GM19452 (cell line): ENCODE data around the gene SHROOM3.

ENCODE experiments used
- ATAC-seq: cut with Tn5 transposase; IDR thresholded peaks from one replicate; pipeline ENCODE4 v1.9.1; 2021; ENCODE audit not compliant: unreplicated experiment

Gene SHROOM3

DNA sequence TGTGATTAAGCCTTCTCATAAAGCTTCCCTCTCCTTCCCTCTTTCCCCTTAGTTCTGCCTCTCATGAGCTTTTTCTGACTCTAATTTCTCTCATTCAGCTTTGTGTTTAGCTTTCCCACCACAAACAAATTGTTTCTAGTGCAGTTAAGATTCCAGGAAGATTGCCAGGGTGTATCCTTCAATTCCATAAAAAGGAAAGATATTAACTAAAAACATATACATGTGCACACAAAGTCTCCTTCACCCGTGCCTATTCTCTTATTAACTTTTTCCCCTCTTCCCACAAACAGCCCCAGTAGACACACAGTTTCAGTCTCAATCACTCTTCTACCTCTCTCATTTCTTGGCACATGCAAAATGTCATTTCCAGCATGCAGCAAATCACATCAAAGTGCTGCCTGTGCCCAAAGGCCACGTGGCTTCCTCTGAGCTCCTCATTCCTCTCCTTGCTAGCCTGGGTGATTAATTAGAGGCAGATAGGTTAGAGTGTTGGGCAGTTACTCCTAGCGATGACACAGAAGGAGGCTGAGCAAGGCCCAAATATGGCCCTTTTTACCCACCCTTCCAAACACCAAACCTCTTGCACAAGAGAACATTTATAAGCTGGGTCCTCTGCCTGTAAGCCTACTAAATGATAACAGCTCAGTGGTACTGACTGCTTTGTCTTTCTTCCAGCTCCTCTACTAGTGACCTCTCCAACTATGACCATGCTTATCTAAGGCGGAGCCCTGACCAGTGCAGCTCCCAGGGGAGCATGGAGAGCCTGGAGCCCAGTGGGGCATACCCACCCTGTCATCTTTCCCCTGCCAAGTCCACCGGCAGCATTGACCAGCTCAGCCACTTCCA lies 303.3 kb downstream of the SHROOM3 start:
- no peak for ATAC-seq

DNA sequence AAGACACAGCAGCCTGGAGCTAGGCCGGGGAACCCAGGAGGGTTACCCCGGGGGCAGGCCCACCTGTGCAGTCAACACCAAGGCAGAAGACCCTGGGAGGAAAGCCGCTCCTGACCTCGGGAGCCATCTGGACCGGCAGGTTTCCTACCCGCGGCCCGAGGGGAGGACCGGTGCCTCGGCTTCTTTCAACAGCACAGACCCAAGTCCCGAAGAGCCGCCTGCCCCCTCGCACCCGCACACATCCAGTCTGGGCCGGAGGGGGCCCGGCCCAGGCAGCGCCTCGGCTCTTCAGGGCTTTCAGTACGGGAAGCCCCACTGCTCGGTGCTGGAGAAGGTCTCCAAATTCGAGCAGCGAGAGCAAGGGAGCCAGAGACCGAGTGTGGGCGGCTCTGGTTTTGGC lies 305.2 kb downstream of the SHROOM3 start:
- ATAC-seq, result no peak

DNA sequence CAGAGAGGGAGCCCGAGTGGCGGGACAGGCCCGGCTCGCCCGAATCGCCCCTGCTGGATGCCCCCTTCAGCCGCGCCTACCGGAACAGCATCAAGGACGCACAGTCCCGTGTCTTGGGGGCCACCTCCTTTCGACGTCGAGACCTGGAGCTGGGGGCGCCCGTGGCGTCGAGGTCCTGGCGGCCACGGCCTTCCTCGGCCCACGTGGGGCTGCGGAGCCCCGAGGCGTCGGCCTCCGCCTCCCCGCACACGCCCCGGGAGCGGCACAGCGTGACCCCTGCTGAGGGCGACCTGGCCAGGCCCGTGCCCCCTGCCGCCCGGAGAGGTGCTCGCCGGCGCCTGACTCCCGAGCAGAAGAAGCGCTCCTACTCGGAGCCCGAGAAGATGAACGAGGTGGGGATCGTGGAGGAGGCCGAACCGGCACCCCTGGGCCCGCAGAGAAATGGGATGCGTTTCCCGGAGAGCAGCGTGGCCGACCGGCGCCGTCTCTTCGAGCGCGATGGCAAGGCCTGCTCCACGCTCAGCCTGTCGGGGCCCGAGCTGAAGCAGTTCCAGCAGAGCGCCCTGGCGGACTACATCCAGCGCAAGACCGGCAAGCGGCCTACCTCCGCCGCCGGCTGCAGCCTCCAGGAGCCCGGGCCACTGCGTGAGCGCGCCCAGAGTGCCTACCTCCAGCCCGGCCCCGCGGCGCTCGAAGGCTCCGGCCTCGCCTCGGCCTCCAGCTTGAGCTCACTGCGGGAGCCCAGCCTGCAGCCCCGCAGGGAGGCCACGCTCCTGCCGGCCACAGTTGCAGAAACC lies 306.0 kb downstream of the SHROOM3 start:
- no peak for ATAC-seq

- no peak for ATAC-seq
These were observed 306.6 kb downstream of the SHROOM3 start for GRCh38 chr4:76741663-76742020.

GRCh38 chr4:76744241-76744921 lies 309.4 kb downstream of the SHROOM3 start:
- ATAC-seq, result no peak

GRCh38 chr4:76745240-76745639 lies 310.2 kb downstream of the SHROOM3 start:
- no peak for ATAC-seq

DNA sequence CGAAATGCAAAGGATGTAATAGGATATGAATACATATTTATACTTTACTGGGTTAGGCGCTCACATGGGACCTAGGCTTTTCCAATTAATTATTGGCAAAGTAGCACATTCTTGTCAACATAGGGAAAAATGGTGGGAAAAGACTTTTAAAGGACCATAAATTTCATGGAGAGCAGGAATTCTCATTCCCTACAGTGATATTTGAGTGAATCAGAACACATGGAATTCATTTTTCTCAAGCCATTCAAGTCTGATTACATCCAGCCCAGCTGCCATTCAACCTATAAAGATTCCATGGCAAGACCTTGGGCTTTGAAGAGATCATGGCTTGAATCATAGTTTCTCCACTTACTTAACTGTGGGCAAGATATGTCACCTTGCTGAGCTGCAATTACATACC lies 312.5 kb downstream of the SHROOM3 start:
- ATAC-seq, result no peak

DNA sequence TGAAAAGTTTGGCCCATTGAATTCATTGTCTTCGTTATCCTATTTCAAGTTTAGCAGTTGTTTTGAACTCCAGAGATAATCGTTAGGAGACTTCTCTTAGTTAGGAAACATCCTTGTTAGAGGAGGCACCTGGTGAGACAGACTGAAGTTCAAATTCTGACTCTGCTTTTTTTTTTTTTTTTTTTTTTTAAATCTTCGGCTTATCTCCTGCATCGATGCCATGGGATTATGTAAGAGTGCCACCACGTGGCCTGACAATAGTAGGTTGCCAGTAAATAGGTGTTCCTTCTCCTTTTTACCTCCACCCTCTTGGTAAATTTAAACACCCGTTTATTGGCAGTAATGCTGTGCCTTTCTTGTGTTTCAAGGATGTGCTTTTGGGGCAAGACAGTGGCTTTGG lies 313.6 kb downstream of the SHROOM3 start:
- ATAC-seq, result peak; percentile 63

- ATAC-seq, result no peak
These were observed 314.3 kb downstream of the SHROOM3 start for GRCh38 chr4:76749355-76749754.

- ATAC-seq, result no peak
These were observed 315.7 kb downstream of the SHROOM3 start for GRCh38 chr4:76750716-76751115.

DNA sequence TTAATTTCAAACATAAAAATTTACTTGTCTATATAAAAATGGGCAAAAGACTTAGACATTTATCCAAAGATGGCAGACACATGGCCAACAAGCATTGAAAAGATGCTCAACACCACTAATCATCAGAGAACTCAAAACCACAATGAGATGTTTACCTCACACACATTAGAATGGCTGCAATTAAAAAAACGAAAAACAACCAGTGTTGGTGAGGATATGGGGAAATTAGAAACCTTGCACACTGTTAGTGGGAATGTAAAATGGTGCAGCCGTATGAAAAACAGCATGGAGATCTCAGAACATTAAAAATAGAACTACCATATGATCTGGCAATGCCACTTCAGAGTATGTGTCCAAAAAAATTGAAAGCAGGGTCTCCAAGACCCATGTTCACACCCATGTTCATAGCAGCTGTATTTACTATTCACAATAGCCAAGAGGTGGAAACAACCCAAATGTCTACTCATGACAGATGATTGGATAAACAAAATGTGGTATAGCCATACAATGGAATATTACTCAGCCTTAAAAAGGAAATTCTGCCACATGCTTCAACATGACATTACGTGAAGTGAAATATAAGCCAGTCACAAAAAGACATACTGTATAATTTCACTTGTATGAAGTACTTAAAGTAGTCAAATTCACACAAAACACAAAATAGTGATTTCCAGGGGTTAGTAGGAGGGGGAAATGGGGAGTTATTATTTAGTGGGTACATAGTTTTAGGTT lies 316.7 kb downstream of the SHROOM3 start:
- no peak for ATAC-seq

- no peak for ATAC-seq
These were observed 318.0 kb downstream of the SHROOM3 start for GRCh38 chr4:76752861-76753501.

- ATAC-seq, result no peak
These were observed 318.8 kb downstream of the SHROOM3 start for GRCh38 chr4:76753814-76754213.

DNA sequence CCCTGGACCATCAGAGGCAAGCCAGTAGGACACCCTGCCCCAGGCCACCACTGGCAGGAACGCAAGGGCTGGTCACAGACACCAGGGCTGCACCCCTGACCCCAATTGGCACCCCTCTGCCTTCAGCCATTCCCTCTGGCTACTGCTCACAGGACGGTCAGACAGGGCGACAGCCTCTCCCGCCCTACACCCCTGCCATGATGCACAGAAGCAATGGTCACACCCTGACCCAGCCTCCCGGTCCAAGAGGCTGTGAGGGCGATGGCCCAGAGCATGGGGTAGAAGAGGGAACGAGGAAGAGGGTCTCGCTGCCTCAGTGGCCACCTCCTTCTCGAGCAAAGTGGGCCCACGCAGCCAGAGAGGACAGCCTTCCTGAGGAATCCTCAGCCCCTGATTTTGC lies 319.4 kb downstream of the SHROOM3 start:
- ATAC-seq, result no peak

- no peak for ATAC-seq
These were observed 320.7 kb downstream of the SHROOM3 start for GRCh38 chr4:76755756-76756155.

- ATAC-seq, result no peak
These were observed 321.4 kb downstream of the SHROOM3 start for GRCh38 chr4:76756416-76756815.

DNA sequence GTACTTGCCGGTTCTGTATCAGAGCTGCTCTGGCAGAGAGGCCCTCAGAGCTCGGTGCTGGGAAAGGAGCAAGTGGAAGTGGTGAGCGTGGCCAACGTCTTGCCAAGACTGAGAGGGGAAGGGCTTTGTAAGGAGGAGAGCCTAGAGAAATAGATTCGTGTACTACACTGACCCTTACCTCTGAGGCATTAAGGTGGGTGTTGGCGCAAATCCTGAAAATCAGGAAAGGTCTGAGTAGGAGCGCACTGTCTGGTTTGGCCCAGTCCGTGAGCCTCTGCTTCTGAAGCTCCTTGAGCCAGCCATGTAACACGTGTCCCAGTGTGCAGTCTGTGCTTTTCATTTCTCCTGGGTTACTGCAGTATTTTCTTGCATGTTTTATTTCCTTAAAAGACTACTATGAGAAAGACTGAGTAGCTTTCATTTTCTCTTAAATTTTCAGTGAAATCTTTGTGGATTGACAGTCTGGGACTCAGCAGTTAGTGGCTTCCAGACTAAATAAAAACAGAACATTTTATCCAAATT lies 322.4 kb downstream of the SHROOM3 start:
- ATAC-seq, result no peak

DNA sequence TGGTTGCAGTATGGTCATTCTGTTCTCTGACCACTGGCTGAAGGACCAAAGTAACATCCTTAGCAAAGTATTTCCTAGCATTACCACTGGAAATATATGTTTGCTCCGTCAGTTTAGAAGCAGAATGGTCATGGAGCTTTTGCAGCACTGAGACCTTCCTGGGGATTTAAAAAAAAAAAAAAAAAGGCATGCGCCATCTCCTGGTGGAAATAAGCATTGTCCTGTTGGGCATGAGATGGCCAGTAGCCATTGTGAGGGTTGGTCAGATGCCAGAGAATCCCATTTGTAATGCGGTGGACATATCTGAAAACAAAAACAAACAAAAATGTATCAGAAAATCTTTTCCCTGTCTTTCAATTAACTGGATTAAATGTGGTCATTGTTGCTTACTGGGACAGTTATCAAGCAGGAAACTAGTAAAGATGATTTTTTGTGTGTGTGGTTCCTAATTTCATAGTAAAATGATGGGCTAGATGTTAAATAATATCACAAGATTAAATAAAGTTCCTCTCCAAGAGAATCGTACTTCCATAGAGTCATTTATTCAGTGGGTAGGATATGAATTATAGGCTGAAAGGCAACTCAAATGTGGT lies 323.4 kb downstream of the SHROOM3 start:
- no peak for ATAC-seq

GRCh38 chr4:76758996-76759395 lies 324.0 kb downstream of the SHROOM3 start:
- peak; percentile 73 for ATAC-seq

GRCh38 chr4:76760193-76760592 lies 325.2 kb downstream of the SHROOM3 start:
- ATAC-seq, result no peak
